H1 (cell line): Measurements from ENCODE around the gene ENKD1. TPM values are rescaled to one million over a fixed set of nuclear protein-coding genes. Genes with fewer than 3 reads are reported as not detected.

Experiments
- CTCF ChIA-PET: fragments of 300-600 bp; sonication (Branson Sonifier 250); formaldehyde crosslinking; loops from one replicate; lab custom pipeline; 2021; ENCODE audit not compliant: partially characterized antibody; lab: Charles Lee
- POLR2A ChIA-PET: fragments of 300-600 bp; sonication (Branson Sonifier 250); formaldehyde crosslinking; loops from one replicate; lab custom pipeline; 2021; ENCODE audit warnings: inconsistent platforms; ENCODE audit not compliant: partially characterized antibody; lab: Charles Lee
- DNase-seq, 2 experiments: peaks; one replicate each; pipeline versions ENCODE4 v3.0.0 to v3.0.0-alpha.2; 2010 to 2022; ENCODE audit warnings: low spot score in 2 of 2, low read depth in 1 of 2, mixed read lengths in 1 of 2
- FAIRE-seq: peaks from 2 replicates; lab custom pipeline; 2011; peaks lifted over from hg19 to GRCh38; lab: Jason Lieb, UNC
- H2AFZ ChIP-seq: 2 replicates; pipeline ENCODE4 v1.8.1; 2012; ENCODE audit warnings: low read length, inconsistent platforms
- H2AK5ac ChIP-seq: 2 replicates; pipeline ENCODE4 v1.6.1; 2013; ENCODE audit warnings: low read depth, low read length
- H2BK120ac ChIP-seq: replicated peaks from 2 replicates; pipeline ENCODE3; 2013; ENCODE audit warnings: low read depth, low read length, inconsistent platforms
- H2BK12ac ChIP-seq: 2 replicates; pipeline ENCODE4 v1.6.1; 2013; ENCODE audit warnings: low read depth, low read length
- H2BK15ac ChIP-seq: 2 replicates; pipeline ENCODE4 v1.6.1; 2013; ENCODE audit warnings: low read length
- H2BK20ac ChIP-seq: 2 replicates; pipeline ENCODE4 v1.6.1; 2013; ENCODE audit warnings: low read length
- H2BK5ac ChIP-seq: 2 replicates; pipeline ENCODE4 v1.6.1; 2013; ENCODE audit warnings: low read depth, low read length
- H3K14ac ChIP-seq: 2 replicates; pipeline ENCODE4 v1.6.1; 2013; ENCODE audit warnings: inconsistent platforms; ENCODE audit not compliant: insufficient read length
- H3K18ac ChIP-seq: 2 replicates; pipeline ENCODE4 v1.6.1; 2013; ENCODE audit warnings: low read length; ENCODE audit errors: extremely low read depth
- H3K23ac ChIP-seq: 2 replicates; pipeline ENCODE4 v1.6.1; 2013; ENCODE audit warnings: inconsistent platforms; ENCODE audit not compliant: insufficient read length
- H3K23me2 ChIP-seq: 2 replicates; pipeline ENCODE4 v1.6.1; 2013; ENCODE audit warnings: low read depth, low read length
- H3K27ac ChIP-seq: 2 replicates; pipeline ENCODE4 v1.6.1; 2011; ENCODE audit warnings: low read depth, low read length, inconsistent platforms
- H3K27me3 ChIP-seq, 4 experiments: replicated peaks in 1 of 4; 1 replicate in 1 of 4; 2 replicates in 3 of 4; pipeline versions ENCODE4 v1.6.1 to v1.8.1; 2011 to 2013; ENCODE audit warnings: low read length in 3 of 4, mild to moderate bottlenecking in 3 of 4, inconsistent platforms in 2 of 4, mixed read lengths in 2 of 4, moderate library complexity in 1 of 4; ENCODE audit not compliant: control insufficient read depth in 3 of 4, insufficient read depth in 3 of 4; ENCODE audit errors: extremely low read depth in 1 of 4
- H3K36me3 ChIP-seq, 4 experiments: 2 replicates each; pipeline versions ENCODE4 v1.6.1 to v1.8.1; 2011 to 2013; ENCODE audit warnings: mild to moderate bottlenecking in 4 of 4, low read length in 3 of 4, moderate library complexity in 2 of 4, control low read depth in 1 of 4, inconsistent platforms in 1 of 4; ENCODE audit not compliant: insufficient read depth in 4 of 4, control insufficient read depth in 2 of 4
- H3K4ac ChIP-seq: replicated peaks from 2 replicates; pipeline ENCODE3; 2013; ENCODE audit warnings: low read length, low read depth, mixed read lengths, inconsistent platforms; ENCODE audit not compliant: insufficient read length
- H3K4me1 ChIP-seq, 4 experiments: replicated peaks in 1 of 4; 1 replicate in 1 of 4; 2 replicates in 3 of 4; pipeline versions ENCODE4 v1.6.1 to v1.8.1; 2011 to 2013; ENCODE audit warnings: low read length in 3 of 4, inconsistent platforms in 2 of 4, mixed read lengths in 1 of 4; ENCODE audit not compliant: insufficient read depth in 4 of 4, control insufficient read depth in 3 of 4
- H3K4me2 ChIP-seq, 2 experiments: 2 replicates each; pipeline versions ENCODE4 v1.6.1 to v1.8.1; 2011 to 2013; ENCODE audit warnings: low read depth in 2 of 2, low read length in 2 of 2, control low read depth in 1 of 2, inconsistent platforms in 1 of 2, mild to moderate bottlenecking in 1 of 2; ENCODE audit not compliant: insufficient read depth in 1 of 2
- H3K4me3 ChIP-seq, 4 experiments: fragments of 200-600, 300-600 bp in 1 of 4; sonication (generic), shearing (Covaris generic), sonication (Bioruptor Twin) in 1 of 4; 2 replicates each; pipeline versions ENCODE4 v1.5.1 to v1.8.1; 2011 to 2016; ENCODE audit warnings: low read length in 4 of 4, low read depth in 3 of 4, control low read depth in 2 of 4, inconsistent platforms in 2 of 4, mild to moderate bottlenecking in 2 of 4, mixed read lengths in 1 of 4, moderate library complexity in 1 of 4; ENCODE audit not compliant: insufficient read depth in 2 of 4; ENCODE audit errors: extremely low read depth in 1 of 4
- H3K56ac ChIP-seq: replicated peaks from 2 replicates; pipeline ENCODE3; 2013; ENCODE audit warnings: low read depth, mild to moderate bottlenecking, mixed read lengths, low read length, inconsistent platforms; ENCODE audit not compliant: insufficient read length
- H3K79me1 ChIP-seq: 2 replicates; pipeline ENCODE4 v1.6.1; 2013; ENCODE audit warnings: low read depth, low read length, control low read depth
- H3K79me2 ChIP-seq, 2 experiments: 2 replicates each; pipeline versions ENCODE4 v1.6.1 to v1.8.1; 2012 to 2013; ENCODE audit warnings: low read length in 2 of 2, mild to moderate bottlenecking in 2 of 2, inconsistent platforms in 1 of 2; ENCODE audit not compliant: insufficient read depth in 2 of 2, control insufficient read depth in 1 of 2
- H3K9ac ChIP-seq, 4 experiments: replicated peaks in 1 of 4; 1 replicate in 1 of 4; 2 replicates in 3 of 4; pipeline versions ENCODE4 v1.6.1 to v1.8.1; 2011 to 2013; ENCODE audit warnings: low read depth in 3 of 4, low read length in 3 of 4, control low read depth in 2 of 4, mild to moderate bottlenecking in 2 of 4, moderate library complexity in 2 of 4, inconsistent platforms in 1 of 4; ENCODE audit errors: extremely low read depth in 1 of 4
- H3K9me3 ChIP-seq, 2 experiments: 2 replicates each; pipeline versions ENCODE4 v1.6.1 to v1.8.1; 2012 to 2013; ENCODE audit warnings: mild to moderate bottlenecking in 2 of 2, moderate library complexity in 2 of 2, control low read depth in 1 of 2, inconsistent platforms in 1 of 2, low read depth in 1 of 2, low read length in 1 of 2, mixed read lengths in 1 of 2; ENCODE audit not compliant: insufficient read depth in 2 of 2
- H4K20me1 ChIP-seq, 2 experiments: replicated peaks in 1 of 2; 2 replicates each; pipeline versions ENCODE3 to v1.8.1; 2011 to 2013; ENCODE audit warnings: inconsistent platforms in 2 of 2, low read length in 2 of 2, mild to moderate bottlenecking in 1 of 2; ENCODE audit not compliant: insufficient read depth in 2 of 2, control insufficient read depth in 1 of 2
- H4K5ac ChIP-seq: 2 replicates; pipeline ENCODE4 v1.6.1; 2013; ENCODE audit warnings: low read length, low read depth, mixed read lengths, inconsistent platforms; ENCODE audit not compliant: insufficient read length
- H4K8ac ChIP-seq: 2 replicates; pipeline ENCODE4 v1.8.0; 2013; ENCODE audit warnings: mild to moderate bottlenecking, moderate library complexity, low read length, inconsistent platforms; ENCODE audit not compliant: insufficient read depth; ENCODE audit errors: extremely low read depth
- H4K91ac ChIP-seq: replicated peaks from 2 replicates; pipeline ENCODE3; 2013; ENCODE audit warnings: low read length, mixed read lengths, inconsistent platforms; ENCODE audit not compliant: insufficient read length
- BACH1 ChIP-seq: IDR thresholded peaks from 2 replicates; pipeline ENCODE4 v1.6.1; 2012; ENCODE audit warnings: low read length, improper control_type of control experiment
- GABPA ChIP-seq: IDR thresholded peaks from 2 replicates; pipeline ENCODE4 v1.6.1; 2011; ENCODE audit warnings: mild to moderate bottlenecking, low read length, moderate library complexity, borderline replicate concordance; ENCODE audit not compliant: insufficient read depth
- GTF2F1 ChIP-seq: IDR thresholded peaks from 2 replicates; pipeline ENCODE4 v1.6.1; 2012; ENCODE audit warnings: low read depth, low read length, improper control_type of control experiment, borderline replicate concordance
- HDAC2 ChIP-seq, 2 experiments: fragments of 300-600 bp in 1 of 2; sonication (generic) in 1 of 2; IDR thresholded peaks; 2 replicates each; pipeline ENCODE4 v1.6.1; 2011 to 2012; ENCODE audit warnings: low read depth in 2 of 2, low read length in 2 of 2, mild to moderate bottlenecking in 2 of 2, moderate library complexity in 2 of 2, borderline replicate concordance in 1 of 2, inconsistent platforms in 1 of 2
- KDM4A ChIP-seq: IDR thresholded peaks from one replicate; pipeline ENCODE4 v1.7.1; 2012; ENCODE audit warnings: low read depth, mild to moderate bottlenecking, moderate library complexity, low read length, inconsistent platforms; ENCODE audit not compliant: severe bottlenecking
- NANOG ChIP-seq: IDR thresholded peaks from 2 replicates; pipeline ENCODE4 v1.6.1; 2011; ENCODE audit warnings: low read length, low read depth, mild to moderate bottlenecking, inconsistent platforms; ENCODE audit not compliant: insufficient read depth, poor library complexity, severe bottlenecking
- SRF ChIP-seq: IDR thresholded peaks from 2 replicates; pipeline ENCODE4 v1.6.1; 2011; ENCODE audit warnings: mild to moderate bottlenecking, low read depth, low read length, moderate library complexity
- WGBS, 2 experiments: shearing (Covaris generic) in 1 of 2; methylation state at CpG; one replicate each; pipeline versions ENCODE4 v1.1.6 to v1.1.7; 2013 to 2015; ENCODE audit warnings: low lambda C conversion rate in 2 of 2, mixed read lengths in 2 of 2, inconsistent platforms in 1 of 2, low coverage in 1 of 2, missing lambda C conversion rate in 1 of 2; ENCODE audit not compliant: insufficient replicate concordance in 2 of 2, insufficient coverage in 1 of 2, insufficient read length in 1 of 2; ENCODE audit errors: extremely low coverage in 1 of 2, missing lambda C conversion rate in 1 of 2; 5-methylcytosine and 5-hydroxymethylcytosine counted together
- long read RNA-seq, 2 experiments: library from RNA in 1 of 2; library from capped mRNA in 1 of 2; stranded (forward); transcript quantifications; one replicate each; pipeline ENCODE4 v2.0.0, GENCODE V29; 2021; ENCODE audit warnings: inconsistent platforms in 1 of 2
- polyA minus RNA-seq, 3 experiments: library from RNA; depleted of rRNA, polyadenylated mRNA; stranded (reverse); fragments of >200 nt; gene quantifications; 1 replicate in 2 of 3; 2 replicates in 1 of 3; pipeline ENCODE4 v1.2.3, GENCODE V29; 2011
- polyA plus RNA-seq, 7 experiments: library from polyadenylated mRNA; depleted of rRNA in 3 of 7; stranded (reverse) in 5 of 7; unstranded in 2 of 7; fragments of >200 nt in 5 of 7; fragments of 200-250 nt in 2 of 7; gene quantifications; 1 replicate in 5 of 7; 2 replicates in 1 of 7; 4 replicates in 1 of 7; pipeline versions ENCODE4 v1.2.1 to v1.2.3, GENCODE V29; 2011 to 2013; ENCODE audit warnings: missing spikeins in 2 of 7, mixed read lengths in 2 of 7
- total RNA-seq: library from RNA; stranded (reverse); fragmentation: NEBNext Ultra II Directional; extraction: Animal tissue kit (Norgen Biotek cat#: 25700); gene quantifications from 2 replicates; pipeline ENCODE4 v1.2.1, GENCODE V29; 2021

ENKD1 gene
- total RNA-seq = 9.6 and 12.9 TPM in 2 replicates
- 16.0 and 16.1 TPM in 2 replicates for polyA plus RNA-seq (2011; rRNA removed)
- 15.7 TPM for polyA plus RNA-seq (2011; cell fraction: cytosol; rRNA removed)
- 28.3 TPM for polyA plus RNA-seq (2011; cell fraction: nucleus; rRNA removed)
- polyA plus RNA-seq (2012, experiment 1 of 2) = 10.8 to 13.3 TPM (median 11.6 TPM) in 4 replicates
- polyA plus RNA-seq (2012, experiment 2 of 2) = 8.8 TPM
- polyA plus RNA-seq (2013, experiment 1 of 2) = 9.3 TPM
- polyA plus RNA-seq (2013, experiment 2 of 2) = 8.1 TPM
- polyA minus RNA-seq (2011; rRNA and poly(A)+ RNA removed) = 1.3 and 2.9 TPM in 2 replicates
- polyA minus RNA-seq (2011; cell fraction: cytosol; rRNA and poly(A)+ RNA removed) = 5.9 TPM
- 9.0 TPM for polyA minus RNA-seq (2011; cell fraction: nucleus; rRNA and poly(A)+ RNA removed)
- long read RNA-seq, experiment 1, partial matches to known transcripts = 5 of 8 reads
- long read RNA-seq, experiment 1, other reads (novel, unspliced or antisense) = 0 of 8 reads
- long read RNA-seq, experiment 2, partial matches to known transcripts = 1 of 7 reads
- long read RNA-seq, experiment 2, other reads (novel, unspliced or antisense) = 5 of 7 reads

GRCh38 chr16:67666559-67667452, at the start of gene ENKD1, which contains the start of gene C16orf86:
Gene ENKD1, minus strand, starts transcription at chr16:67666750. Its CDS starts 308 bp downstream, at chr16:67666442.
Gene C16orf86, plus strand, starts transcription at chr16:67666814. Its CDS starts 157 bp downstream, at chr16:67666971.
- Histone ChIP-seq H3K56ac (no peak within 1 kb of the TSS), H3K27ac (no peak within 1 kb of the TSS), H4K91ac (no peak within 1 kb of the TSS), H3K27me3 (peaks cover 0 to 3% (median 0%) of the 10 kb centered on the region in 4 experiments; a peak in 2 of 7 replicates), H2BK120ac (no peak within 1 kb of the TSS), H3K23ac (no peak within 1 kb of the TSS), H3K79me2 (no peaks in the 10 kb centered on the region), H3K9me3 (no peaks in the 10 kb centered on the region), H3K4me1 (peaks cover 0 to 25% (median 16%) of the 10 kb centered on the region in 4 experiments; a peak in 5 of 7 replicates), H3K9ac (peak within 1 kb of the TSS in 3 of 4 experiments; percentile 2 to 62 (median 30); a peak in 6 of 7 replicates), H2AFZ (peak within 1 kb of the TSS; percentile 19; the same call in 1 of the 2 replicates), H4K20me1 (peaks cover 6% of the 10 kb centered on the region in 2 experiments), H3K36me3 (no peaks in the 10 kb centered on the region), H3K4me2 (peak within 1 kb of the TSS; percentile 78 to 95), H4K8ac (no peak within 1 kb of the TSS; the same call in 1 of the 2 replicates), H3K14ac (no peak within 1 kb of the TSS), H2BK5ac (no peak within 1 kb of the TSS), H3K4ac (no peak within 1 kb of the TSS), H2BK15ac (no peak within 1 kb of the TSS), H3K79me1 (no peaks in the 10 kb centered on the region), H2BK12ac (no peak within 1 kb of the TSS), H3K4me3 (peak within 1 kb of the TSS; percentile 44 to 73 (median 51)), H2BK20ac (no peak within 1 kb of the TSS), H3K23me2 (peaks cover 11% of the 10 kb centered on the region; the same call in 1 of the 2 replicates), H3K18ac (peak within 1 kb of the TSS; percentile 32), H4K5ac (no peak within 1 kb of the TSS), H2AK5ac (no peak within 1 kb of the TSS)
- DNase-seq (peak in 1 of 2 experiments; percentile 87), FAIRE-seq (no peak)
- 18% methylated on average over 64 of the region's 78 CpGs; no CpG with 5 or more reads in 1 of the 2 experiments for WGBS, 2 experiments
- ChIA-PET CTCF (interaction anchor here (0.6 to 13.7 kb wide), 26 partner anchors 9 to 269 kb away, joined by 3 to 202 read pairs (median 6); partner anchors contain the start of genes CARMIL2 and CTRL), POLR2A (interaction anchor here (0.6 to 1.9 kb wide), 6 partner anchors 11 to 270 kb away, joined by 3 to 5 read pairs (median 4); partner anchors contain the start of genes ATP6V0D1 and PSMB10)
- TF ChIP-seq GABPA = peak; percentile 32; the same call in 1 of the 2 replicates
- TF ChIP-seq HDAC2 (IDR thresholded peaks at IDR 0.05; ENCODE audit: borderline replicate concordance in 1 of 2, low read depth in 2 of 2, low read length in 2 of 2) = no peak
- peak; percentile 77 for TF ChIP-seq KDM4A
- TF ChIP-seq BACH1 = no peak
- no peak for TF ChIP-seq SRF
- TF ChIP-seq NANOG = no peak
- TF ChIP-seq GTF2F1 = no peak
